Kidney epithelial cell (primary cell): ENCODE measurements around the gene TRAPPC12. TPM values are rescaled to one million over a fixed set of nuclear protein-coding genes. Genes with fewer than 3 reads are reported as not detected.

ENCODE experiments used
- DNase-seq: peaks from one replicate; pipeline ENCODE4 v3.0.0-alpha.2; 2010; ENCODE audit warnings: low read depth
- H3K27me3 ChIP-seq: 2 replicates; pipeline ENCODE4 v1.6.0; 2011; ENCODE audit warnings: low read length; ENCODE audit not compliant: control insufficient read depth, insufficient read depth
- H3K36me3 ChIP-seq: 2 replicates; pipeline ENCODE4 v1.5.1; 2011; ENCODE audit warnings: low read length; ENCODE audit not compliant: control insufficient read depth, insufficient read depth
- H3K4me3 ChIP-seq: 2 replicates; pipeline ENCODE4 v1.5.1; 2011; ENCODE audit warnings: low read depth, mild to moderate bottlenecking, control low read depth, low read length
- total RNA-seq: library from RNA; depleted of rRNA; stranded (reverse); fragments of >200 nt; gene quantifications from 2 replicates; pipeline ENCODE4 v1.2.3, GENCODE V29; 2015
- TF ChIP-seq, protein P1 (sequence below): IDR thresholded peaks from 2 replicates; pipeline ENCODE4 v1.5.1; 2011; ENCODE audit warnings: mild to moderate bottlenecking, moderate library complexity, low read length, control low read depth, inconsistent platforms; ENCODE audit not compliant: insufficient read depth, poor library complexity, severe bottlenecking

TRAPPC12 gene
- total RNA-seq, 1 donor from 2014 or later: 47.7 TPM

DNA sequence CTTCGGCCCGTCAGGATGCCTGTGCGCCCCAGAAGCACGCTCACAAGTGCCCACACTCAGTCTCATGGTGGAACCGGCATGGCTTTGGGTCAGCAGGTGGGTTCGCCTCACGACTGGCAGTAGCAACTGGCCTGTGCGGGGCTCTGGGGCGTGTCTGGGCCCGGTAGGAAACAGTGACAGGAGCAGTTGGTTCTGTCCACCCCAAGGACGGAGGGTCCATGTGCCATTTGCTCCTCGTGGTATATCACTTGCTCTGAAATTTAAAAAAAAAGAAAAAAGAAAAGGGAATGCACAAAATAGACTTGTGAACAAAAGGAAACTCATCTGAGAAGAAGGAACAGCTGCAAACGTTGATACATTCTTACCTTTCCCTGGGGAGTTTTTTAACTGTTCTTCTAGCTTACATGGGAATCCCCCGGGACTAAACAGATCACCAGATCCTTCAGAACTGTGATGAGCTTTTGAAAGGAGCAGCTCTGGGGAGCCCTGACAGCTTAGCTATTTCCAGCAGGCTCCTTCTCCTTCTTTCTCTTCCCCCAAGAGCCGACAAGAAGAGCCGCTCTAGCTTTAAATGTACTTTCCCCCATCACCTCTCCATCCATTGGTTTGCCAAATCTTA lies 42.8 kb downstream of the TRAPPC12 start:
- TF ChIP-seq, protein P1, sequence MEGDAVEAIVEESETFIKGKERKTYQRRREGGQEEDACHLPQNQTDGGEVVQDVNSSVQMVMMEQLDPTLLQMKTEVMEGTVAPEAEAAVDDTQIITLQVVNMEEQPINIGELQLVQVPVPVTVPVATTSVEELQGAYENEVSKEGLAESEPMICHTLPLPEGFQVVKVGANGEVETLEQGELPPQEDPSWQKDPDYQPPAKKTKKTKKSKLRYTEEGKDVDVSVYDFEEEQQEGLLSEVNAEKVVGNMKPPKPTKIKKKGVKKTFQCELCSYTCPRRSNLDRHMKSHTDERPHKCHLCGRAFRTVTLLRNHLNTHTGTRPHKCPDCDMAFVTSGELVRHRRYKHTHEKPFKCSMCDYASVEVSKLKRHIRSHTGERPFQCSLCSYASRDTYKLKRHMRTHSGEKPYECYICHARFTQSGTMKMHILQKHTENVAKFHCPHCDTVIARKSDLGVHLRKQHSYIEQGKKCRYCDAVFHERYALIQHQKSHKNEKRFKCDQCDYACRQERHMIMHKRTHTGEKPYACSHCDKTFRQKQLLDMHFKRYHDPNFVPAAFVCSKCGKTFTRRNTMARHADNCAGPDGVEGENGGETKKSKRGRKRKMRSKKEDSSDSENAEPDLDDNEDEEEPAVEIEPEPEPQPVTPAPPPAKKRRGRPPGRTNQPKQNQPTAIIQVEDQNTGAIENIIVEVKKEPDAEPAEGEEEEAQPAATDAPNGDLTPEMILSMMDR: no peak
- Histone ChIP-seq H3K4me3 (no peak overlapping the region), H3K27me3 (no peaks in the 10 kb centered on the region), H3K36me3 (no peaks in the 10 kb centered on the region)
- no peak for DNase-seq

DNA sequence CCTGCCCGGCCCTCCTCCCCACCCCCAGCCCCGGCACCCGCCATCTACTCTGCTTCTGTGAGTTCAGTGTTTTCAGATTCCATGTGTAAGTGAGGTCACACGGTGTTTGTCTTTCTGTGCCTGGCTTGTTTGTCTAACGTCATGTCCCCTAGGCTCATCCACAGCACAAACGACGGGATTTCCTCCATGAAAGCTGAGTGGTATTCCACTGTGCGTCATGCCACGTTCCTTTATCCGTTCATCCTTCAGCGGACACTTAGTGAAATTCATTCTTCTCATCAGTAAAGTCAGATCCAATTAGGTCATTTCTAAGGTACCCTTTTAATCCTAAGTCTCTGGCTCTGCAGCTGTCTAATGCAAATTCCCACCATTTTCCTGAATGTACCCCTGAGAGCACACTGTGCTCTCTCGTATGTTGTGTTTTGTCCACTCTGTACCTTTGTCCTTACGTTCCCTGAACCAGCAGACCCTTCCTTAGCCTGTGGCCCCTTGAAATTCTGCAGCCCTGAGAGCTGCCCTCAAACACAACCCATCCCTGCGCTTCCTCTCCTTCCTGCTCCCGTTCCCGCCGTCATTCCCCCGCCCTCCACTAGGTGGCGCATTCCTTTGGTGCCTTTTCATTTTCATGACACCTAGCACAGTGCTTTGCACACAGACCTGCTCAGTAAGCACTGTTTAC lies 44.1 kb downstream of the TRAPPC12 start:
- Histone ChIP-seq H3K4me3 (no peak overlapping the region), H3K36me3 (no peaks in the 10 kb centered on the region), H3K27me3 (no peaks in the 10 kb centered on the region)
- TF ChIP-seq, protein P1: peak; percentile 98
- no peak for DNase-seq

DNA sequence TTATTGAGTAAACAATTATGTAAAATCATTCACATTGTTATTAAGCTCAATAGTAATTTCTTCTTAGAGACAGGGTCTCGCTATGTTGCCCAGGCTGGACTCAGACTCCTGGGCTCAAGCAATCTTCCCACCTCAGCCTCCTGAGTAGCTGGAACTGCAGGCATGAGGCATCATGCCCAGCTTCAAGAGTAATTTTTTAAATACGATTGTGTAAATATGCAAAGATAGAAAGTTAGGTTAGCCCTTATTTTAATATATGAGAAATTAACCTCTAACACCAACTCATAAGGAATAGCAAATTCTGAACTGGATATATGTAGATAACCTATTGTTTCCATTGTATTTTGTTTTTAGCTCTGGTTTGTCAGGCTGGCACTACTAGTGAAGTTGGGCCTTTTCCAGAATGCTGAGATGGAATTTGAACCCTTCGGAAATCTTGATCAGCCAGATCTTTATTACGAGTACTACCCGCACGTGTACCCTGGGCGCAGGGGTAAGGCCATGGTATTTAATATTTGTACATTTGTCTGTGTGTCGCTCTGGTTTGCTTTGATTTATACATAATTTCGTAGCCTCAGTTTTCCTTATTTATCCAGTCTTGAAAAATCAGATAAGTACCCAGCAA lies 44.8 kb downstream of the TRAPPC12 start:
- TF ChIP-seq, protein P1: no peak
- no peak for DNase-seq
- Histone ChIP-seq H3K4me3 (no peak overlapping the region), H3K27me3 (no peaks in the 10 kb centered on the region), H3K36me3 (no peaks in the 10 kb centered on the region)

DNA sequence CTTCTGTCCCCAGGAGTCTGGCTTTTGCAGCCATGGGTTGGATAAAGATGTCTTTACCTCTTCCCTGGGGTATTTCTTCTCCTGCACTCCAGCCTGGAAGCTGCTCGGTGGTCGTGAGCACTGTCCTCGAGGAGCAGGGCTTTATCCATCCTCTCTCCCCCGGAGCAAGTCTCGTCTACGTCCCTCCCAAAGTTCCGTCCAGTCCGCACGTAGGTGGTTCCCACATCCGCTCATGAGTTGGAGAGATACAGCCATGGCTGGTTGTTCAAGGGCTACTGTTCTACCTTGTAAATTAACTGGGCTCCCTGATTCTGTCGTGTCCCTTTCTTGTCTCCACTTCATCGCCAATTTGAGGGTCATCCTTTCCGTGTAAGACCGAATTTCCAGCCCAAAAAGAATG lies 47.1 kb downstream of the TRAPPC12 start:
- Histone ChIP-seq H3K4me3 (no peak overlapping the region), H3K27me3 (no peaks in the 10 kb centered on the region), H3K36me3 (no peaks in the 10 kb centered on the region)
- no peak for DNase-seq
- TF ChIP-seq, protein P1: no peak

DNA sequence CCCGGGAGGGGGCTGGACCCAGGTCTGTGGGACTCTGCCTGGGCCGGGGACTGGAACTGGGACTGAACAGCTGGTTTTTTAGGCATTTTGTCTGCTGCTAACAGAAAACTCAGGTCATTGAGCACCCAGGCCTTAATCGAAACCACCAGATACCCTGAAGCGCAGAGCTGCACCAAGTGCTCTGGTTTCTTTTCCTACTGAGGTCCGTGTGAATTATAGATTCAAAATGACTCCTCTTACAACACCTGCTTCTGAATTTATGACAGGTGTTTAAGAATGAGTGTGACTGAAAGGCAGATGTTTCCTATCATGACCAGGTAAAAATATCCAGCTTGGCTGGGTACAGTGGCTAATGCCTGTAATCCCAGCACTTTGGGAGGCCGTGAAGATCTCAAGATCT lies 47.8 kb downstream of the TRAPPC12 start:
- no peaks in the 10 kb centered on the region for H3K27me3 ChIP-seq
- DNase-seq: no peak
- H3K36me3 ChIP-seq: no peaks in the 10 kb centered on the region
- TF ChIP-seq, protein P1: no peak
- no peak overlapping the region for H3K4me3 ChIP-seq
